Lung (tissue), 12 donors: ENCODE measurements around the gene ZNF726. TPM values are rescaled to one million over a fixed set of nuclear protein-coding genes. Genes with fewer than 3 reads are reported as not detected.
"Not testable (repeated sequence)": the region's sequence is repeated elsewhere in the genome, so short reads cannot be mapped to it uniquely, and the experiment has no call there.

Experiments
- ATAC-seq: fragments of 200-7000 bp; cut with Tn5 transposase; one replicate; pipeline ENCODE4 v1.9.1; 2020; ENCODE audit warnings: moderate number of reproducible peaks; ENCODE audit not compliant: insufficient read depth, low FRiP score
- DNase-seq, 3 donors: peaks; one replicate each; pipeline ENCODE4 v3.0.0-alpha.2; 2013 to 2017
- H3K27ac ChIP-seq, 2 donors: one replicate each; pipeline ENCODE4 v1.5.1; 2013; ENCODE audit warnings: mild to moderate bottlenecking in 2 of 2, moderate library complexity in 2 of 2, control low read depth in 1 of 2, inconsistent platforms in 1 of 2, low read depth in 1 of 2, low read length in 1 of 2
- H3K27me3 ChIP-seq, 3 donors: one replicate each; pipeline ENCODE4 v1.5.1; 2013; ENCODE audit warnings: low read length in 2 of 3; ENCODE audit not compliant: control insufficient read depth in 3 of 3, insufficient read depth in 3 of 3
- H3K36me3 ChIP-seq, 4 donors: one replicate each; pipeline ENCODE4 v1.5.1; 2013; ENCODE audit warnings: low read length in 4 of 4, mild to moderate bottlenecking in 1 of 4, moderate library complexity in 1 of 4; ENCODE audit not compliant: control insufficient read depth in 4 of 4, insufficient read depth in 4 of 4
- H3K4me1 ChIP-seq, 5 donors: one replicate each; pipeline ENCODE4 v1.5.1; 2013; ENCODE audit warnings: low read length in 5 of 5, mild to moderate bottlenecking in 2 of 5, moderate library complexity in 1 of 5; ENCODE audit not compliant: control insufficient read depth in 5 of 5, insufficient read depth in 5 of 5
- H3K4me3 ChIP-seq: one replicate; pipeline ENCODE4 v1.5.1; 2013; ENCODE audit warnings: mild to moderate bottlenecking, control low read depth, moderate library complexity
- H3K9ac ChIP-seq, 2 donors: one replicate each; pipeline ENCODE4 v1.5.1; 2013; ENCODE audit warnings: low read length in 2 of 2, control low read depth in 1 of 2; ENCODE audit not compliant: insufficient read depth in 1 of 2
- H3K9me3 ChIP-seq, 4 donors: one replicate each; pipeline ENCODE4 v1.5.1; 2013; ENCODE audit warnings: low read length in 3 of 4, mild to moderate bottlenecking in 1 of 4, moderate library complexity in 1 of 4; ENCODE audit not compliant: control insufficient read depth in 4 of 4, insufficient read depth in 3 of 4
- WGBS, 2 donors: extraction: QIAGEN DNeasy Blood & Tissue Kit; methylation state at CpG; one replicate each; pipeline ENCODE4 v1.1.7; 2013; 5-methylcytosine and 5-hydroxymethylcytosine counted together
- polyA plus RNA-seq, 2 donors: library from polyadenylated mRNA; stranded (reverse); fragments of 200-250 nt; gene quantifications; one replicate each; pipeline ENCODE4 v1.2.1, GENCODE V29; 2013
- total RNA-seq, 2 donors: library from RNA; depleted of rRNA in 1 of 2; stranded (reverse); fragments of >200 nt in 1 of 2; gene quantifications; one replicate each; pipeline ENCODE4 v1.2.1, GENCODE V29; 2014 to 2021
- TF ChIP-seq, protein P1 (sequence below): IDR thresholded peaks from 2 replicates; pipeline ENCODE4 v1.5.1; 2012; ENCODE audit warnings: mild to moderate bottlenecking; ENCODE audit errors: control extremely low read depth, extremely low read depth
- donor health status: control.
- donor health status: control.
- donor health status: Bipolar disorder and iron deficiency.
- donor health status: healthy.
- donor health status: DM: yes; HTN: yes; CAD: no.

The ZNF726 gene
- total and polyA plus RNA-seq, 4 donors = 0.78 to 10.8 (median 4.1) TPM

DNA sequence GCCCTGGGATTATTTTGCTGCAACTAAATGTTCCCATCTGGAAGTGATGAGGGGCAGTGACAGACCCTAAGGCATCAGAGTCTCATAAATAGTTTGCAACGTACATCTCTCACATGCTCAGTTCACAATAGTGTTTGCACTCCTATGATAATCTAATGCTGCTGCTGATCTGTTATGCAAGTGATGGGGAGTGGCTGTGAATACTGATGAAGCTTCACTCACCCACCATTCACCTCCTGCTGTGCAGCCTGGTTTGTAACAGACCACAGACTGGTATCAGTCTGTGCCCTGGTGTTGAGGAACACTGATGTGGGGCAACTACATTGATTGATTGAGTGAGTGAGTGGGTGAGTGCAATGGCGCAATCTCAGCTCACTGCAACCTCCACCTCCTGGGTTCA lies 54.9 kb downstream of the ZNF726 start:
- H3K4me1 ChIP-seq = peaks cover 0 to 3% (median 0%) of the 10 kb centered on the region in 5 donors
- DNase-seq (no peak), ATAC-seq (no peak)
- H3K36me3 ChIP-seq = no peaks in the 10 kb centered on the region
- peaks cover 0 to 15% (median 0%) of the 10 kb centered on the region in 4 donors for H3K9me3 ChIP-seq
- 77 to 80% methylated on average over 2 of the region's 2 CpGs for WGBS, 2 donors
- TF ChIP-seq, protein P1, sequence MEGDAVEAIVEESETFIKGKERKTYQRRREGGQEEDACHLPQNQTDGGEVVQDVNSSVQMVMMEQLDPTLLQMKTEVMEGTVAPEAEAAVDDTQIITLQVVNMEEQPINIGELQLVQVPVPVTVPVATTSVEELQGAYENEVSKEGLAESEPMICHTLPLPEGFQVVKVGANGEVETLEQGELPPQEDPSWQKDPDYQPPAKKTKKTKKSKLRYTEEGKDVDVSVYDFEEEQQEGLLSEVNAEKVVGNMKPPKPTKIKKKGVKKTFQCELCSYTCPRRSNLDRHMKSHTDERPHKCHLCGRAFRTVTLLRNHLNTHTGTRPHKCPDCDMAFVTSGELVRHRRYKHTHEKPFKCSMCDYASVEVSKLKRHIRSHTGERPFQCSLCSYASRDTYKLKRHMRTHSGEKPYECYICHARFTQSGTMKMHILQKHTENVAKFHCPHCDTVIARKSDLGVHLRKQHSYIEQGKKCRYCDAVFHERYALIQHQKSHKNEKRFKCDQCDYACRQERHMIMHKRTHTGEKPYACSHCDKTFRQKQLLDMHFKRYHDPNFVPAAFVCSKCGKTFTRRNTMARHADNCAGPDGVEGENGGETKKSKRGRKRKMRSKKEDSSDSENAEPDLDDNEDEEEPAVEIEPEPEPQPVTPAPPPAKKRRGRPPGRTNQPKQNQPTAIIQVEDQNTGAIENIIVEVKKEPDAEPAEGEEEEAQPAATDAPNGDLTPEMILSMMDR = no peak
- peaks cover 0 to 24% (median 9%) of the 10 kb centered on the region in 3 donors for H3K27me3 ChIP-seq
- no peak overlapping the region for H3K4me3 ChIP-seq
- H3K9ac ChIP-seq = no peak overlapping the region
- no peak overlapping the region for H3K27ac ChIP-seq

DNA sequence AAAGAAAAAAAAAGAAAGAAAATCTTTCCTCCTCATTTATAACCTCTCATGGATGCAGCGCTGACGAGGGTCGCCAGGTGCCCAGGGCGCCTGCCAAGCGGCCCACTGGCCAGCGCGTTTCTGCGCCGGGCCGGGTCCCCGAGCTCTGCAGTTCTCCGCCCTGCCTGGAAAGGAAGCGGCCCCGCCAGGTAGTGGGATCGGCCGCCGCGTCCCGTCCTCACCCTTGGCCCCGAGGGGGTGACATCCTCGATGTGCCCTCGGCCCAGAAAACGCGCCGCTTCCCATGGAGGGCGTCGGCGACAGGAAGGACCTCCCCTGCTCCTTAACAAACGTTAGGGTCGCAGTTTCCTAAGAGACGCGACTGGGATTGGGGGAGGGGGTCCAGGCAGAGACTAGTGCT lies 56.9 kb downstream of the ZNF726 start:
- Histone ChIP-seq H3K36me3 (no peaks in the 10 kb centered on the region), H3K4me1 (peaks cover 0 to 3% (median 0%) of the 10 kb centered on the region in 5 donors), H3K4me3 (no peak overlapping the region), H3K9ac (no peak overlapping the region), H3K9me3 (peaks cover 0 to 14% (median 0%) of the 10 kb centered on the region in 4 donors), H3K27me3 (peaks cover 0 to 24% (median 9%) of the 10 kb centered on the region in 3 donors), H3K27ac (no peak overlapping the region)
- WGBS, 2 donors = 4% methylated on average over 32 of the region's 32 CpGs
- ATAC-seq (no peak), DNase-seq (peak; percentile 6 to 16 (median 12))
- TF ChIP-seq, protein P1 = no peak

DNA sequence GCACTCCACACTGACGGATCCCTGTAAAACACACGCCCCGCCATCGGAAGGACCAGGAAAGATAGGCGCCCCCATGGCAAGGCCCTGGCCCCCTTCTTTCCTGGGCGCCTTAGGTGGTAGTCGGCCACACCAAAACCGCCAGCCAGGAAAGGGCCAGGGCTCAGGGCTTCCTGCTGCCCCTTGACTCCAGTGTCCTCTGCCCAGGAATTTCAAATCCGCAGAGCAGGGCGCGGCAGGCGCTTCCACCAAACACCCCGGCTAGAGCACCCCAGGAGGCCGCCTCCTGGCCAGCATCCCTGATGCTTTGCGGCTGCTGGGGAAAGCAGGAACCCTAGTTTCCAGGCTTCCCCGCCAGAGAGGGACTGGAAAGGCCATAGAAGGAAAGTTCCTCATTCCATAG lies 57.5 kb downstream of the ZNF726 start:
- 18 to 27% methylated on average over 15 to 16 of the region's 16 CpGs for WGBS, 2 donors
- Histone ChIP-seq H3K27ac (no peak overlapping the region), H3K9me3 (peaks cover 0 to 11% (median 0%) of the 10 kb centered on the region in 4 donors), H3K9ac (no peak overlapping the region), H3K27me3 (peaks cover 0 to 24% (median 9%) of the 10 kb centered on the region in 3 donors), H3K4me3 (no peak overlapping the region), H3K4me1 (peaks cover 0 to 3% (median 0%) of the 10 kb centered on the region in 5 donors), H3K36me3 (no peaks in the 10 kb centered on the region)
- TF ChIP-seq, protein P1 = no peak
- DNase-seq (peak; percentile 5 to 19 (median 6)), ATAC-seq (no peak)

DNA sequence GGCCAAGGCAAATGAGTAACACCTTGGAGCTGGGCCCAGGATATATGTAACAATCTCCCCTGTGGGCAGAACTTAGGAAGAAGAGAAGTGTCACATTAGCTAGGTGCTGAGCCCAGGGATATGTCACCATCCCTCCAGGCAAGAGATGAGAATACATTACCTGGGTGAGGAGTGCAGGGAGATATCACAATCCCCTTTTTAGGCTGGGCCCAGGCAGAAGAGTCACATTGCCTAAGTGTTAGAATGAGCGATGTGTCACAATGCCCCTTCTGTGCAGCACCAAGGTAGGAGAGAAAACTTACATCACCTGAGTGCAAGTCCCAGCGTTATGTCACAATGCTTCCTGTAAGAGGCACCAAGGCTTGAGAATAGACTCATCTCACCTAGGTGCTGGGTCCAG lies 60.3 kb downstream of the ZNF726 start:
- TF ChIP-seq, protein P1 = no peak

DNA sequence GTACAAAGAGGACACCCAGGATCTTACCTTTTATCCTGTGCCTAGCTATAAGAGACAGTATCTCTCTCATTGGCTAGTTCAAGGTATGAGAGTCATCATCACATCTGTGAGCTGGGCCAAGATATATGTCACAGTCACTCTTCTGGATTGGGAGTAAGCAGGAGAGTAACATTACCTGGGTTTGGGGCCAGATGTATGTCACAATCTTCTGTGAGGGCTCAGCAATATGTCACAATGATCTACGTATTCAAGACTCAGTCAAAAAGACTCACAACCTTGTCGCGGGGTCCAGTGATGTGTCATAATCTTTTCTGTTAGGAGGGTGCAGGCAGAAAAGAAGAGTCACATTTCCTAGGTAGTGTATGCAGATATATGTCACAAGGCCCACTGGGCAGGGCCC lies 61.9 kb downstream of the ZNF726 start:
- ATAC-seq, H3K36me3 ChIP-seq, H3K9me3 ChIP-seq, H3K4me1 ChIP-seq, DNase-seq, H3K4me3 ChIP-seq, H3K27ac ChIP-seq, H3K9ac ChIP-seq, H3K27me3 ChIP-seq: not testable (repeated sequence)
- WGBS, 2 donors = 88 to 90% methylated on average over 3 of the region's 3 CpGs

More for the DNA sequence above, 60.3 kb downstream of the ZNF726 start:
- peaks cover 0 to 3% (median 0%) of the 10 kb centered on the region in 5 donors for H3K4me1 ChIP-seq
- no peak for ATAC-seq
- peaks cover 0 to 9% (median 0%) of the 10 kb centered on the region in 4 donors for H3K9me3 ChIP-seq
- DNase-seq = no peak
- no peak overlapping the region for H3K27ac ChIP-seq
- no peak overlapping the region for H3K4me3 ChIP-seq
- no peaks in the 10 kb centered on the region for H3K36me3 ChIP-seq
- no peak overlapping the region for H3K9ac ChIP-seq
- 87 to 88% methylated on average over 2 of the region's 2 CpGs for WGBS, 2 donors
- H3K27me3 ChIP-seq = peaks cover 0 to 21% (median 9%) of the 10 kb centered on the region in 3 donors
